Measurements from ENCODE around the gene ENDOD1.

Gene ENDOD1

GRCh38 chr11:95076981-95077380 lies 12.7 kb upstream of the ENDOD1 start:
- DNase-seq (ENCODE audit: low read depth): no peak

- no peak for DNase-seq (ENCODE audit: low read depth)
Observed at GRCh38 chr11:95078526-95078925, 11.1 kb upstream of the ENDOD1 start.

- no peak for DNase-seq (ENCODE audit: low read depth)
Observed at GRCh38 chr11:95081010-95081409, 8.6 kb upstream of the ENDOD1 start.

GRCh38 chr11:95081412-95081811 lies 8.2 kb upstream of the ENDOD1 start:
- DNase-seq (ENCODE audit: low read depth): no peak

DNA sequence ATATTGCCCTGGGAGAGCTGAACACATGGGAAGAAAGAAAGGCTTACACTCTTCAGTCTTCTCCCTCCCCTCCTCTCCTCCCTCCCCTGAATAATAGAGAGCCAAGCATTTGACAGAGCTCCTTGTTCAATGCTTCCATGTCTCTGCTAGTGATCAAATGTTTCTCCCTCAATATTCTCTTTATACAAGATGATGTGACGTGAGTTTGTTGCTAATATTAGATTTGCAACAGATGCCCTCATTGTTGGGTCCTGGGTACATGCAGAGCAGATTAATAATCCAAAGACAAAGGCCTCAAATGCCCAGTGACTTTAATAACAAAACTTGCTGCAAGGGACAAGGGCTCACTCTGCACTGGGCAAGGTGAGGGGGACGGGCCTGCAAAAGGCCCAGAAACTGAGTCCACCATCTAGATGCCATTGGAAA lies 7.1 kb upstream of the ENDOD1 start:
- DNase-seq (ENCODE audit: low read depth): no peak

GRCh38 chr11:95084509-95084908 lies 5.1 kb upstream of the ENDOD1 start:
- DNase-seq (ENCODE audit: low read depth): peak; percentile 43

- DNase-seq (ENCODE audit: low read depth): no peak
Observed at GRCh38 chr11:95085117-95085816, 4.4 kb upstream of the ENDOD1 start.

DNA sequence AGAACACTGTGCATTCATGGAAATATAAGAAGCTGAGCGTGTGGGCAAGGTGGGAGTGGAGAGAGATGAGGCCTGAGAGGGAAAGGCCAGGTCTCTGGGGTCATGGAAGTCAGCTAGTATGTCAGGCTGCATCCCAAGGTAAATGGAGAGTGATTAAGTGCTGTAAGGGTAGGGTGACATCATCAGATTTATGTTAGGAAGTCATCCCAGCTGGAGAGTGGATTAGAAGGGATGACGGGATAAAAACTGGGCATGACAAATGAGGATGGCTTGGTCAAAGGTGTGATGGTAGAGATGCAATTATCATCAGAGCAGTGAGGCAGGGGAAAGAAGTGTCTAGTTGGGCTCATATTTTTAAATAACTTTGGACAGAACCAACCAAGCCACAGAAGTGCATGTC lies 3.5 kb upstream of the ENDOD1 start:
- no peak for DNase-seq (ENCODE audit: low read depth)

DNA sequence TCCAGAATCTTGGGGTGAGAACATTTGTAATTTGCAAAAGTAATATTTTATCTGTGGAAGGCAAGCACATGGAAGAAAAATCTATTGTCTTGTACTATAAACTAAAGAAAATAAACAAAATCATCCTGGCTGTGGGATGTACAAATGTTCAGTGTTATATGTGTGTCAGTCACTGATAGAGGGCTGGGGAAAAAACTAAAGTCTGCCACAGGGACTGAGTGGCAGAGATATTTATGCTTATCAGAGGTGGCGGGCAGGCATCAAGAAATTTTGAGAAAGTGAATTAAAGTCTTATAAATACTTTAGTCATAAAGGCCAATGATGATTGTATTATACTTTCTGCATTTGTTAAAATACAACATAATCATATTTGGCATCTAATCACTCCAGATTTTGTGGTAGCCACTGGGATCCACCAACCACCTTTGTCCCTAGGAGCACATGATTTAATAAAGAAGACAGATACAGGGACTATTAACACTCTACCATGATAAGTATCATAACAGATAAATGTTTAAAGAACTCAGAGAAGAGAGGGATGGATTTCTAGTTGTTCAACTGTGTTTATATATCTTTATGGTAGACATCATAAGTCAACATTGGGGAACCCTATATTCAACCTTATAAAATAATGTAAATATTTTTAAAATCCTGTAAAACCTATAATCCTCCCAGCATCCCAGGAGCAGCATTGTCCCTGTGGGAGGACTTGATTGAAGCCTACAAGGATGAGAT lies 2.6 kb upstream of the ENDOD1 start:
- DNase-seq (ENCODE audit: low read depth): no peak

DNA sequence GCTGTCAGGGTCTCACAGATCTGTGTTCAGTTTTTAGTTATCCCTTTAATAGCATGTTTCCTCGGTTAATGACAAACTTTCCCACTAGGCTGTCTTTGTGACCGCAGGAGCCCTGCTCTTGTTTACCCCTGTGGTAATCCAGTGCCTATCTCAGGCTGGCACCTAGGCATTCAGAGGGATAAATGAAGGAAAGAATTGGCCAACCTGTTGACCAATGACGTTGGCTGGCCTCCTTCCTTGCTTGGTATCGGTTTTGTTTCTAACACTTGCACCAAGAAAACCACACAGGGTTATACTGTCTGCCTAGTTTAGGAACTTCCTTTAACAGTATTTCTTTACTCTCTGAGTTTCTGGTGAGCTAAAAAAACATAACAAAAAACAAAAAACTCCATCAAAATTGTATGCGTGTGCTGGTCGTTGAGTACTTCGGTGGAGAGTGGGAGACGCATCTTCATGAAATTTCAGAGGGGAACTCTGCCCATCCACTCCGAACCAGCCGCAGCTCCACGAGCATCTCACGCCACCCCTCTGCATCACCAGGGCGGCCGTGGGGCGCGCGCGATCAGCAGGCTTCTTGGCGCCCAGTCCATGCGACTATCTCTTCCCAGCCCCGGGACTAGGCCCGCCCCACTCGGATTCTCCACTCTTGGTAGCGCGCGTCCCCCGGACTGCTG lies 563 bp upstream of the ENDOD1 start:
- DNase-seq (ENCODE audit: low read depth): no peak

- no peak for DNase-seq (ENCODE audit: low read depth)
Observed at GRCh38 chr11:95091663-95092180, 2.1 kb downstream of the ENDOD1 start.

- peak; percentile 33 for DNase-seq (ENCODE audit: low read depth)
Observed at GRCh38 chr11:95092549-95093324, 3.1 kb downstream of the ENDOD1 start.

DNA sequence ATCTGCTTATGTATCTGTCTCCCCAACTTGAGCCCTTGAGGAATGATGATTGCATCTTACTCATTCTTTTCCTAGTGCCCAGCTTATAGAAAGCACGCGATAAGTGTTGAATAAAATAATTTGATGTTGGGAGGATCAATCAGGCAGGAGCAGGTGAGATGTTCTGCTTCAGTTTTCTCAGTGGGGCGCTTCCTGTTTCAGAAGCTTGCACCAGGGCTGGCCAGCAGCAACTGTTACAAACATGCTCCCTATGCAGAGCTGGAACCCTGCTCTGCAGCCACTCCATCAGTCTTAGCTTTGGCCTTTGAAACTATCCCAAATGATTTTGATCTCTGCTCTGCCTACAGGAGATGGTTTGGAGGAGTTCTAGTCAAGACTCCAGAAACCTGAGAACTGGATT lies 3.9 kb downstream of the ENDOD1 start:
- no peak for DNase-seq (ENCODE audit: low read depth)

DNA sequence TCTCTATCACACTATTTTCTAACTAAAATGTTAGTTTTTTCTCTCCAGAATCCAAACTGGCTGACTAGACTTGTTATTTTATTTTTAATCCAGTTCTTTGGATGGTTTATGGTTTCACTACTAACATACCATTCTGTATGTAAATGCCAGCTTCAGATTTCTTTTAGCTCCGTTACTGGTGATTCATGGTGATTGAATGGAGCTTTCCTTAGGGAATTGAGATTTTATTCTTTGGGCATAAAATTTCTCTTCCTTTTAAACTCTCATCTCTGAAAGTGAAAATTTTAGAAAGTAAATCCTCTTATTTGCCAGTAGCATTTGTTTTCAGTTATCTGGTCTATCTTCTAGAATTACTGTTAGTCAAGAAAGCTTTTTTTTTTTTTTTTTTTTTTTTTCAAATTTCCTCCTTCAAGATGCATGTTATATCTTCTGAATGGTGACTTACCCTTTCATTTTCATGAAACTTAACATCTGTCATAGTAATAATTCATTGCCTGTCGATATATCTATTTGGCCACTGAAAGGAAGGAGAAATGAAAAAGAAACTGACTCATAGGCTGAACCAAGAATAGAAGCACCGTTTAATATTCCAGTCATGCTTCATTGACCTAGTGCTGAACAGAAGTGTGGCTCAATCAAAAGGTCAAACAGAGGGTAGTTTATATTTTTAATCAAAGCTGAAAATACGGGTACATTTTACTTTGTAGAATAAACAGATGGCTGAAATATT lies 6.4 kb downstream of the ENDOD1 start:
- DNase-seq (ENCODE audit: low read depth): no peak

DNA sequence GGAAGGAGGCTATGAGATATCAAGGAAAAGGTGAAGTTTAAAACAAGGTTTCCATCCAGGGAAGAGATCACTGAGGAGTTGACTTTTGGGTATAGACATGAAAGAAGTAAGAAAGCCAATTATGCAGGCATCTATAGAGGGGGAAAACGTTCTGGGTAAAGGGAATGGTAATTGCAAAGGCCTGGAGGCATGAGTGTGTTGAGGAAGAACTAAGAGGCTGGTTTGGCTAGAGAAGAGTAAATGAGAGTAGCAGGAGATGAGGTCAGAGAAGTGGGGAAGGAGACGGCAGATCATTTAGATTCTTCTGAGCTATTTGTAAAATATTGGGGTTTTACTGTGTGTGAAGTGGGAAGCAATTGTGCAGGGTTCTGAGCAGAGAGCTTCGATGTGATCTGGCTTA lies 7.6 kb downstream of the ENDOD1 start:
- no peak for DNase-seq (ENCODE audit: low read depth)

DNA sequence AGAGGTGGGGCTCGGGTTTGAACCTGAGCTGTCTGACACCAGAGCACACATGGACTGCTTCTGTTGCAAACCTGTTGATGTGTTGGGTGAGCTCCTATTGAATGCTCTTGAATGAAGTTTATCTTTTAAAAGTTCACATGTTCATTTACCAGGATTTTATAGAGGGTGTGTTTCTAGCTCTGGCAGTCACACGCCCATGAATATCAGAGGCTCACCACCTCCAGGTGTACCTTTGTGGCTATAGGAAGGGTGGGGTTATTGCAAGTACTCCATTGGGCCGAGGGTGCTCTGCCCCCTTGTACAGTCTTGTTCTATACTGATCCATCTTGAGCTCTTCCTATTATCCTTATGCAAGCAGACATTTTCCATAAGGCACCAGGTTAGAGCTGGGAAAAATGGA lies 9.2 kb downstream of the ENDOD1 start:
- no peak for DNase-seq (ENCODE audit: low read depth)

GRCh38 chr11:95100191-95100648 lies 10.6 kb downstream of the ENDOD1 start:
- no peak for DNase-seq (ENCODE audit: low read depth)

GRCh38 chr11:95100856-95101507 lies 11.3 kb downstream of the ENDOD1 start:
- no peak for DNase-seq (ENCODE audit: low read depth)

- DNase-seq (ENCODE audit: low read depth): no peak
Observed at GRCh38 chr11:95101935-95102334, 12.3 kb downstream of the ENDOD1 start.

GRCh38 chr11:95102733-95103132 lies 13.1 kb downstream of the ENDOD1 start:
- DNase-seq (ENCODE audit: low read depth): no peak

DNA sequence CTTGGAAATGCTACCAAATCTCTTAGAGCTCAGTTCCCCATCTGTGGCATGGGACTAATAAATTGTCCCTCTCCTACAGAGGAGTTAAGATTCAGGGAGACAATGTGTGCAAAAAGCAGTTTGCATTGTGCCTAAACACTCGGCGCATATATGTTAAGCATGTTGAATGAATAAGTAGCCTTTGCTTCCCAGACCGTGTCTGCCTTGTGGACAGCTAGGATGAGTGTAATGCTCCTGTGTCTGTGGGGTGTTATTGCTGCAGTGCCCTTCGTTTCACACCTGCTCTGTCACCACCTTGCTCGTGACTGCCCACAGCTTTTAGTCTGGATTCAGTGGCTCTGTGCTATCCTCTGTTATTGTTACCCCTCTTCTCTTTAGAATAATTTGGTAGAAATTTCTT lies 14.1 kb downstream of the ENDOD1 start:
- no peak for DNase-seq (ENCODE audit: low read depth)
